Smooth muscle cell (in vitro differentiated cells): ENCODE results near the gene IGFL1. TPM values are rescaled to one million over a fixed set of nuclear protein-coding genes. Genes with fewer than 3 reads are reported as not detected.
"Not testable (repeated sequence)": the region's sequence is repeated elsewhere in the genome, so short reads cannot be mapped to it uniquely, and the experiment has no call there.

Source experiments
- DNase-seq: peaks from one replicate; lab custom pipeline; 2025; ENCODE audit not compliant: unreplicated experiment; lab: John Stamatoyannopoulos, UW
- H2AFZ ChIP-seq: fragments of 200-600 bp; sonication (generic); 2 replicates; pipeline ENCODE4 v1.6.0; 2016; ENCODE audit warnings: antibody characterized with exemption, low read depth, mild to moderate bottlenecking
- H3F3A ChIP-seq: fragments of 200-600 bp; sonication (generic); 2 replicates; pipeline ENCODE4 v1.6.0; 2017; ENCODE audit warnings: antibody characterized with exemption, low read depth
- H3K27ac ChIP-seq: fragments of 200-600 bp; sonication (generic); 2 replicates; pipeline ENCODE4 v1.5.1; 2016; ENCODE audit warnings: low read depth, mild to moderate bottlenecking
- H3K27me3 ChIP-seq: fragments of 200-600 bp; sonication (generic); 2 replicates; pipeline ENCODE4 v1.6.1; 2016; ENCODE audit warnings: low read depth, mild to moderate bottlenecking
- H3K36me3 ChIP-seq: fragments of 200-600 bp; sonication (generic); 2 replicates; pipeline ENCODE4 v1.5.1; 2016; ENCODE audit warnings: low read depth
- H3K4me1 ChIP-seq: fragments of 200-600 bp; sonication (generic); 2 replicates; pipeline ENCODE4 v1.5.1; 2016; ENCODE audit warnings: low read depth
- H3K4me2 ChIP-seq: fragments of 200-600 bp; sonication (generic); 2 replicates; pipeline ENCODE4 v1.6.0; 2016; ENCODE audit warnings: mild to moderate bottlenecking
- H3K4me3 ChIP-seq: fragments of 200-600 bp; sonication (generic); 2 replicates; pipeline ENCODE4 v1.5.1; 2016; ENCODE audit warnings: mild to moderate bottlenecking
- H3K79me2 ChIP-seq: fragments of 200-600 bp; sonication (generic); 2 replicates; pipeline ENCODE4 v1.6.0; 2016; ENCODE audit warnings: low read depth, mild to moderate bottlenecking
- H3K9ac ChIP-seq: fragments of 200-600 bp; sonication (generic); 2 replicates; pipeline ENCODE4 v1.6.0; 2016; ENCODE audit warnings: low read depth
- H3K9me3 ChIP-seq: fragments of 200-600 bp; sonication (generic); replicated peaks from 2 replicates; pipeline ENCODE4 v1.5.1; 2016; ENCODE audit warnings: low read depth
- H4K20me1 ChIP-seq: fragments of 200-600 bp; sonication (generic); 2 replicates; pipeline ENCODE4 v1.6.0; 2016; ENCODE audit warnings: low read depth
- WGBS: methylation state at CpG from one replicate; pipeline ENCODE4 v1.1.7; 2016; ENCODE audit warnings: low lambda C conversion rate; 5-methylcytosine and 5-hydroxymethylcytosine counted together
- polyA plus RNA-seq: library from polyadenylated mRNA; unstranded; fragments of >200 nt; fragmentation: Nextera tagmentation; extraction: Ambion mirVana; gene quantifications from 2 replicates; pipeline ENCODE4 v1.2.1, GENCODE V29; 2016
- total RNA-seq: library from RNA; depleted of rRNA; stranded (reverse); fragments of >200 nt; gene quantifications from 2 replicates; pipeline ENCODE4 v1.2.3, GENCODE V29; 2014
- TF ChIP-seq, protein P1 (sequence below): fragments of 200-600 bp; sonication (generic); IDR thresholded peaks from 2 replicates; pipeline ENCODE4 v1.5.1; 2017; ENCODE audit warnings: borderline replicate concordance, mild to moderate bottlenecking, antibody characterized with exemption; ENCODE audit not compliant: insufficient read depth, poor library complexity, severe bottlenecking

IGFL1 gene
- total and polyA plus RNA-seq, 2 experiments from 2014 or later: not detected

DNA sequence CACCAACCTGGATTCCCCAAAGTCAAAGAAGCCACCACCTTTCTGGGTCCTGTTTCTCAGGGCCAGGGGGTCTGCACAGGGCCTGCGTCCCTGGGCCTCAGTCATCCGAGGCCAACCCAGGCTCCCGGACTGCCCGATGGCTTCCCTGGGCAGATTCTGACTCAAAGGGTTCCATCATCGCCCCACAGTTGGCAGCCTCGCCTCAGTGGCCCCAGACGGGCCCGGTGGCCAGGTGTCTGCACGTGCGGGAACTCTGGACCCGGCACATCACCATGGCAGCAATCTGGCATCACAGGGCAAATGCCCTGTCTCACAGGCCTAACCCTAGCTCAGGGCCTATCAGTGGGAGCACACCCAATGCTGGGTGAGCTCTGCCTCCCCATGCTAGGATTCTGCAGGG, 2.9 kb downstream of the IGFL1 start:
- Histone ChIP-seq H3K9me3 (no peaks in the 10 kb centered on the region), H3K4me1 (no peaks in the 10 kb centered on the region), H2AFZ (no peak overlapping the region), H3F3A (no peaks in the 10 kb centered on the region), H3K36me3 (no peaks in the 10 kb centered on the region), H4K20me1 (no peaks in the 10 kb centered on the region), H3K4me2 (no peak overlapping the region), H3K4me3 (no peak overlapping the region), H3K27me3 (peaks cover 12% of the 10 kb centered on the region), H3K9ac (no peak overlapping the region), H3K27ac (no peak overlapping the region), H3K79me2 (no peaks in the 10 kb centered on the region)
- WGBS: 93% methylated on average over 8 of the region's 11 CpGs
- no peak for DNase-seq
- TF ChIP-seq, protein P1, sequence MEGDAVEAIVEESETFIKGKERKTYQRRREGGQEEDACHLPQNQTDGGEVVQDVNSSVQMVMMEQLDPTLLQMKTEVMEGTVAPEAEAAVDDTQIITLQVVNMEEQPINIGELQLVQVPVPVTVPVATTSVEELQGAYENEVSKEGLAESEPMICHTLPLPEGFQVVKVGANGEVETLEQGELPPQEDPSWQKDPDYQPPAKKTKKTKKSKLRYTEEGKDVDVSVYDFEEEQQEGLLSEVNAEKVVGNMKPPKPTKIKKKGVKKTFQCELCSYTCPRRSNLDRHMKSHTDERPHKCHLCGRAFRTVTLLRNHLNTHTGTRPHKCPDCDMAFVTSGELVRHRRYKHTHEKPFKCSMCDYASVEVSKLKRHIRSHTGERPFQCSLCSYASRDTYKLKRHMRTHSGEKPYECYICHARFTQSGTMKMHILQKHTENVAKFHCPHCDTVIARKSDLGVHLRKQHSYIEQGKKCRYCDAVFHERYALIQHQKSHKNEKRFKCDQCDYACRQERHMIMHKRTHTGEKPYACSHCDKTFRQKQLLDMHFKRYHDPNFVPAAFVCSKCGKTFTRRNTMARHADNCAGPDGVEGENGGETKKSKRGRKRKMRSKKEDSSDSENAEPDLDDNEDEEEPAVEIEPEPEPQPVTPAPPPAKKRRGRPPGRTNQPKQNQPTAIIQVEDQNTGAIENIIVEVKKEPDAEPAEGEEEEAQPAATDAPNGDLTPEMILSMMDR: no peak

DNA sequence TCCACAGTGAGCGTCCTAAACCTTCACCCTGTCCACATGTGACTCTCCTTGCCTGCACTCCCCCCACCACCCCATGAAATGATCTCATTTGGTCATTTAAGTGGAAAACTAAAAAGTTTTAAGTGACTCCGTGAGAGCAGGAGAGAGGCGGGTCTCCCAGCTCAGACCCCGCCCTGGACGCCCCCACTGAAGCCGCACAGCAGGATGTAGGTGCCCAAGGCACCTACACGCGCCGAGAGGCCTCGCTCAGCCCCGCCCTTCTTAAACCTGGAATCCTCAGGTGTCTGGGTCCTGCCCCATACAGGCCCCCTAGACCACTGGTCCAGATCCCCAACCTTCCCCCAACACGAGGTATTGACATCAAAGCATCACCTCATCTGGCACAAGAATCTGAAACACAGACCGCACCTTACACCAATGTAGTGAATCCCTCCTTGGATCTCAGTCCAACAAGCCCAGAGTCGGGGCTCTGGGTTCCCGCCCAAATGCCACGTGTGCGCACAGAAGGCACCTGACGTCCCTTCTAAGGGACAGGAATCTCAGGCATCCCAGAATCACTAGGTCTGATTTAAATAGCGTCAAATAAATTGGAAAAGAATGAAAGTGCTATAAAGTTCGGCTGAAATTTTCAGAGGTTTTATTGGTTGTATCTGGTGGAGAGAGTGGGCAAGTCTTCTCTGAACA, 3.5 kb downstream of the IGFL1 start:
- no peaks in the 10 kb centered on the region for H3K79me2 ChIP-seq
- TF ChIP-seq, protein P1: no peak
- H3K27me3 ChIP-seq: peaks cover 11% of the 10 kb centered on the region
- no peaks in the 10 kb centered on the region for H3K9me3 ChIP-seq
- no peak overlapping the region for H2AFZ ChIP-seq
- no peaks in the 10 kb centered on the region for H3F3A ChIP-seq
- no peaks in the 10 kb centered on the region for H3K36me3 ChIP-seq
- no peaks in the 10 kb centered on the region for H4K20me1 ChIP-seq
- H3K27ac ChIP-seq: no peak overlapping the region
- 93% methylated on average over 20 of the region's 20 CpGs for WGBS
- H3K9ac ChIP-seq: no peak overlapping the region
- no peak overlapping the region for H3K4me3 ChIP-seq
- no peak overlapping the region for H3K4me2 ChIP-seq
- no peak for DNase-seq
- no peaks in the 10 kb centered on the region for H3K4me1 ChIP-seq

DNA sequence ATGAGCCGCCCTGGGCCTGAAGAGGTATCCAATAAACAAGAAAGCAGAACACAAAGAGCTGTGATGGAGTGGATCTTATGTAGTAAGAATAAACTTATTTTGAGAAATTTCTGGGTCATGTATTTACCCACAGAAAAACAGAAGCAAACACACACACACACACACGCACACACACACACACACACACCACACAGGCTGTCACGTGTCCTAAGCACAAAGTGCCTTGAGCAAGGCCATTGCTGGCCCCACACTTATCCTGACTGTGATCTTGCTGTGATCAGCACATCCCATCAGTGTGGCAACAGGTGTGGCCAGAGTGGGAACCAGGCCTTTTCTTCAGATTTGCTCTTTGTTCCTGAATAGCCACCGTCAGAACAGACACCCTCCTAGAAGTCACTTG, 4.3 kb downstream of the IGFL1 start:
- DNase-seq, H2AFZ ChIP-seq, H3K79me2 ChIP-seq, H3K27ac ChIP-seq, H3K4me1 ChIP-seq, H3K9ac ChIP-seq, H3K27me3 ChIP-seq, H3F3A ChIP-seq, H3K4me3 ChIP-seq, H3K9me3 ChIP-seq, H3K36me3 ChIP-seq, H4K20me1 ChIP-seq, H3K4me2 ChIP-seq: not testable (repeated sequence)
- WGBS: 80% methylated on average over 4 of the region's 4 CpGs

DNA sequence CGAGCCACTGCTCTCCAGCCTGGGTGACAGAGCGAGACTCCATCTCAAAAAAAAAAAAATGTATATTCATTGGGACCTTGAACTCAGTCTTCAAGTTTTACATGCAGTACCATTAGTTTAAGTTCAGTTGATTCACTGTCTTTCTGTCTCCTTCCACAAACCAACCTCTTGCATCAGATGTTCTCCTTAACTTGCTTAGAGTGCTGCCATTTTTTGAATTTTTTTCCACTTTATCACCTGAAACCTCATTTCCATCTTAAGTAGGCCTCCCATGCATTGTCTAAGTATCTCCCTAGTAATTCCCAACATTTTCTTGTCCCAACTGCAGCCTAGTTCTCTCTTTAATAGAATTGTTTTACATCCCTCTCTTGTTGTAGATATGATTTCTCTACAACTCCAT, 8.6 kb downstream of the IGFL1 start:
- not testable (repeated sequence) for H3K4me1 ChIP-seq, H2AFZ ChIP-seq, H3K4me2 ChIP-seq, H3K9ac ChIP-seq, H4K20me1 ChIP-seq, H3F3A ChIP-seq, H3K79me2 ChIP-seq, H3K4me3 ChIP-seq, DNase-seq, H3K36me3 ChIP-seq, H3K27ac ChIP-seq, H3K9me3 ChIP-seq
- WGBS: 97% methylated on average over 2 of the region's 2 CpGs
- H3K27me3 ChIP-seq: peaks cover 11% of the 10 kb centered on the region
